ENCODE data around the gene SUSD4.

DNA sequence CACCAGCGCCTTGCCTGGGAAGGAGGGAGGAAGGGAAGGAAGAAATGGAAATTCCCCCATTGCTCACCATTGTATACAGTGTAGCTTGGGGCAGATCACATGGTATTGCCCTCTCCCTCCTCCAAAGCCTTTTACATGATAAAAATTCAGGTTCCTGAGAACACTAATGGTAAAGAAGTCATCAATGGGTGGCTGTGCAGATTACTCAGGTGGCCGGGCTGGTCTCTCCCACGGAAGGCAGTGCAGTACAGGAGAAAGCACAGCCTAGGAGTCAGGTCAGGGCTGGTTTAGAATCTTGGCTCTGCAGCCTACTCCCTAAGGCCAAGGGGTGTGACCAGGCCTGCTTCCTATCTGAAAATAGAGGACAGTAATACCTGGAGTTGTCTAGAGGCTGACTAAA lies 107.9 kb downstream of the SUSD4 start:
- TF ChIP-seq, protein P1, sequence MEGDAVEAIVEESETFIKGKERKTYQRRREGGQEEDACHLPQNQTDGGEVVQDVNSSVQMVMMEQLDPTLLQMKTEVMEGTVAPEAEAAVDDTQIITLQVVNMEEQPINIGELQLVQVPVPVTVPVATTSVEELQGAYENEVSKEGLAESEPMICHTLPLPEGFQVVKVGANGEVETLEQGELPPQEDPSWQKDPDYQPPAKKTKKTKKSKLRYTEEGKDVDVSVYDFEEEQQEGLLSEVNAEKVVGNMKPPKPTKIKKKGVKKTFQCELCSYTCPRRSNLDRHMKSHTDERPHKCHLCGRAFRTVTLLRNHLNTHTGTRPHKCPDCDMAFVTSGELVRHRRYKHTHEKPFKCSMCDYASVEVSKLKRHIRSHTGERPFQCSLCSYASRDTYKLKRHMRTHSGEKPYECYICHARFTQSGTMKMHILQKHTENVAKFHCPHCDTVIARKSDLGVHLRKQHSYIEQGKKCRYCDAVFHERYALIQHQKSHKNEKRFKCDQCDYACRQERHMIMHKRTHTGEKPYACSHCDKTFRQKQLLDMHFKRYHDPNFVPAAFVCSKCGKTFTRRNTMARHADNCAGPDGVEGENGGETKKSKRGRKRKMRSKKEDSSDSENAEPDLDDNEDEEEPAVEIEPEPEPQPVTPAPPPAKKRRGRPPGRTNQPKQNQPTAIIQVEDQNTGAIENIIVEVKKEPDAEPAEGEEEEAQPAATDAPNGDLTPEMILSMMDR (IDR thresholded peaks at IDR 0.05) = no peak
- TF ChIP-seq POLR2A (IDR thresholded peaks at IDR 0.05) = no peak
- no peak for TF ChIP-seq EP300 (IDR thresholded peaks at IDR 0.05)
